ENCODE results near the gene RAPGEF2. TPM values are rescaled to one million over a fixed set of nuclear protein-coding genes. Genes with fewer than 3 reads are reported as not detected.
A peak's percentile ranks its signal among the peaks of the same experiment; 100 is the strongest.

Gene RAPGEF2
- total and polyA plus RNA-seq, 3 experiments from 2014 or later, result 1.0 to 34.3 (median 29.2) TPM

DNA sequence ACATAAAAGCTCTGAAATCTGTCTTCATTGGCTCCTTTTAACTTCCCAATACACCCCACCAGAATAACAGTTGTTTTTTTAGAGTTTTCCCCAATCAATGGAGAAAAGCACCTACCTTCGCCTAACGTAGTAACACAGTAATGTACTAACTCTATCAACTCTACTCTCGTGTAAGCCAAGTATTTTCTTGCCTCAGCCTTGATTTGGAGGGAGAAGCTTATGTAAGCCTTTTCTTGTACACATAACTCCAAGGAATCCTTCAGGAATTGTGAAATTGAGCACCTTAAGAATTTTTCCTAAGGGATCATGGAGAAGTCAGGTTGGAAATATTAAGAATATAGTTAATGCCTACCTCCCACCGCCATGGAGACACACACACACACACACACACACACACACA is 181.2 kb downstream of the RAPGEF2 start:
- Histone ChIP-seq H3K4me1 (ENCODE audit: insufficient read depth, low read length) (no peaks in the 10 kb centered on the region), H3K4me3 (ENCODE audit: low read length) (no peak overlapping the region), H3K27ac (ENCODE audit: low read depth, low read length) (no peak overlapping the region), H3K9me3 (ENCODE audit: low read length) (no peaks in the 10 kb centered on the region), H3K27me3 (ENCODE audit: insufficient read depth, low read length, poor library complexity, severe bottlenecking) (no peaks in the 10 kb centered on the region), H3K36me3 (ENCODE audit: insufficient read depth, low read length) (no peaks in the 10 kb centered on the region)
- DNase-seq, result no peak
- Mint-ChIP-seq H3K4me3 (no peak overlapping the region), H3K4me1 (no peaks in the 10 kb centered on the region), H3K27ac (no peak overlapping the region), H3K9me3 (no peaks in the 10 kb centered on the region), H3K27me3 (no peaks in the 10 kb centered on the region), H3K36me3 (peaks cover 3 to 15% (median 5%) of the 10 kb centered on the region in 3 donors)
- POLR2A ChIA-PET, result no interaction called here
- CTCF ChIA-PET, result no interaction called here

DNA sequence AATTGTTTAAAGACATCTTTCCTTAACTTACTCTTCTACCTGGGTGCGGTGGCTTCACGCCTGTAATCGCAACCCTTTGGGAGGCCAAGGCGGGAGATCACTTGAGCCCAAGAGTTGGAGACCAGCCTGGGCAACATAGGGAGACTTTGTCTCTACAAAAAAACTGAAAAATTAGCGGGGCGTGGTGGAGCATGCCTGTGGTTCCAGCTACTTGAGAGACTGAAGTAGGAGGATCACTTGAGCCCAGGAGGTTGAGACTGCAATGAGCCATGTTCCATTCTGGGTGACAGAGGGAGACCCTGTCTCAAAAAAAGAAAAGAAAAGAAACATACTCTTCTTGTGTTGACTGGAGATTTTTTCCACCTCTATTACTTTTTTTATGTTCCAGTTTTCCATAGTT is 181.9 kb downstream of the RAPGEF2 start:
- H3K36me3 Mint-ChIP-seq, result peaks cover 1 to 9% (median 4%) of the 10 kb centered on the region in 3 donors
- H3K27ac ChIP-seq (ENCODE audit: low read depth, low read length), result no peak overlapping the region
- H3K4me3 Mint-ChIP-seq, result no peak overlapping the region
- H3K27me3 ChIP-seq (ENCODE audit: insufficient read depth, low read length, poor library complexity, severe bottlenecking), result no peaks in the 10 kb centered on the region
- H3K4me3 ChIP-seq (ENCODE audit: low read length), result no peak overlapping the region
- no peaks in the 10 kb centered on the region for H3K4me1 Mint-ChIP-seq
- no peaks in the 10 kb centered on the region for H3K9me3 ChIP-seq (ENCODE audit: low read length)
- H3K4me1 ChIP-seq (ENCODE audit: insufficient read depth, low read length), result no peaks in the 10 kb centered on the region
- no peaks in the 10 kb centered on the region for H3K9me3 Mint-ChIP-seq
- ChIA-PET CTCF (no interaction called here), POLR2A (no interaction called here)
- no peak overlapping the region for H3K27ac Mint-ChIP-seq
- no peak for DNase-seq
- no peaks in the 10 kb centered on the region for H3K27me3 Mint-ChIP-seq
- H3K36me3 ChIP-seq (ENCODE audit: insufficient read depth, low read length), result no peaks in the 10 kb centered on the region

- Histone ChIP-seq H3K27ac (ENCODE audit: low read depth, low read length) (no peak overlapping the region), H3K36me3 (ENCODE audit: insufficient read depth, low read length) (no peaks in the 10 kb centered on the region), H3K27me3 (ENCODE audit: insufficient read depth, low read length, poor library complexity, severe bottlenecking) (no peaks in the 10 kb centered on the region), H3K9me3 (ENCODE audit: low read length) (no peaks in the 10 kb centered on the region), H3K4me1 (ENCODE audit: insufficient read depth, low read length) (no peaks in the 10 kb centered on the region), H3K4me3 (ENCODE audit: low read length) (no peak overlapping the region)
- no peak for DNase-seq
- Mint-ChIP-seq H3K27me3 (peaks cover 0 to 1% of the 10 kb centered on the region in 2 donors), H3K4me3 (no peak overlapping the region), H3K36me3 (peaks cover 0 to 6% (median 0%) of the 10 kb centered on the region in 3 donors), H3K4me1 (no peaks in the 10 kb centered on the region), H3K9me3 (no peaks in the 10 kb centered on the region), H3K27ac (no peak overlapping the region)
- ChIA-PET POLR2A (no interaction called here), CTCF (no interaction called here)
Observed at GRCh38 chr4:159287767-159288166, 184.9 kb downstream of the RAPGEF2 start.

- Histone ChIP-seq H3K27me3 (ENCODE audit: insufficient read depth, low read length, poor library complexity, severe bottlenecking) (no peaks in the 10 kb centered on the region), H3K4me1 (ENCODE audit: insufficient read depth, low read length) (no peaks in the 10 kb centered on the region), H3K36me3 (ENCODE audit: insufficient read depth, low read length) (no peaks in the 10 kb centered on the region), H3K4me3 (ENCODE audit: low read length) (no peak overlapping the region), H3K27ac (ENCODE audit: low read depth, low read length) (no peak overlapping the region), H3K9me3 (ENCODE audit: low read length) (no peaks in the 10 kb centered on the region)
- DNase-seq, result no peak
- Mint-ChIP-seq H3K4me1 (no peaks in the 10 kb centered on the region), H3K9me3 (no peaks in the 10 kb centered on the region), H3K36me3 (peaks cover 0 to 6% (median 0%) of the 10 kb centered on the region in 3 donors), H3K27ac (no peak overlapping the region), H3K4me3 (no peak overlapping the region), H3K27me3 (peaks cover 0 to 1% of the 10 kb centered on the region in 2 donors)
- POLR2A ChIA-PET, result no interaction called here
- CTCF ChIA-PET, result no interaction called here
Observed at GRCh38 chr4:159289682-159290081, 186.8 kb downstream of the RAPGEF2 start.

GRCh38 chr4:159290321-159291030 is 187.6 kb downstream of the RAPGEF2 start:
- ChIA-PET CTCF (no interaction called here), POLR2A (no interaction called here)
- DNase-seq, result no peak
- Histone ChIP-seq H3K27ac (ENCODE audit: low read depth, low read length) (no peak overlapping the region), H3K4me1 (ENCODE audit: insufficient read depth, low read length) (no peaks in the 10 kb centered on the region), H3K36me3 (ENCODE audit: insufficient read depth, low read length) (no peaks in the 10 kb centered on the region), H3K27me3 (ENCODE audit: insufficient read depth, low read length, poor library complexity, severe bottlenecking) (no peaks in the 10 kb centered on the region), H3K9me3 (ENCODE audit: low read length) (no peaks in the 10 kb centered on the region), H3K4me3 (ENCODE audit: low read length) (no peak overlapping the region)
- peaks cover 0 to 6% (median 0%) of the 10 kb centered on the region in 3 donors for H3K36me3 Mint-ChIP-seq
- H3K27ac Mint-ChIP-seq, result peak overlapping the region in 1 of 8 donors; percentile 7
- H3K9me3 Mint-ChIP-seq, result no peaks in the 10 kb centered on the region
- H3K4me3 Mint-ChIP-seq, result no peak overlapping the region
- H3K27me3 Mint-ChIP-seq, result peaks cover 0 to 1% of the 10 kb centered on the region in 2 donors
- no peaks in the 10 kb centered on the region for H3K4me1 Mint-ChIP-seq

DNA sequence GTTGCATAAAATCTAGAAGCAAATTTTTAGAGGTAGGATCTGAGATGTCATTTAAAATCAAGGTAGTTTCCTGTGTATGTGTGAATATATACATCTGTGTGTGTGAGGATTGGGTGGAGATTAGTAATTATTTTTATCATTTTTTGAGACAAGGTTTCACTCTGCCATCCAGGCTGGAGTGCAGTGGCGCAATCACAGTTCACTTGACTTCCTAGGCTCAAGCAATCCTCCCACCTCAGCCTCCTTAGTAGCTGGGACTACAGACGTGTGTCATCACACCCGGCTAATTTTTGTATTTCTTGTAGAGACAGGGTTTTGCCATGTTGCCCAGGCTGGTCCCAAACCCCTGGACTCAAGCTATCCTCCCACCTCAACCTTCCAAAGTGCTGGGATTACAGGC is 188.3 kb downstream of the RAPGEF2 start:
- Histone ChIP-seq H3K27ac (ENCODE audit: low read depth, low read length) (no peak overlapping the region), H3K36me3 (ENCODE audit: insufficient read depth, low read length) (no peaks in the 10 kb centered on the region), H3K4me1 (ENCODE audit: insufficient read depth, low read length) (no peaks in the 10 kb centered on the region), H3K27me3 (ENCODE audit: insufficient read depth, low read length, poor library complexity, severe bottlenecking) (no peaks in the 10 kb centered on the region), H3K4me3 (ENCODE audit: low read length) (no peak overlapping the region), H3K9me3 (ENCODE audit: low read length) (no peaks in the 10 kb centered on the region)
- peaks cover 0 to 1% of the 10 kb centered on the region in 2 donors for H3K27me3 Mint-ChIP-seq
- H3K4me3 Mint-ChIP-seq, result no peak overlapping the region
- no peak overlapping the region for H3K27ac Mint-ChIP-seq
- no peaks in the 10 kb centered on the region for H3K4me1 Mint-ChIP-seq
- H3K36me3 Mint-ChIP-seq, result peaks cover 0 to 6% (median 0%) of the 10 kb centered on the region in 3 donors
- ChIA-PET POLR2A (no interaction called here), CTCF (no interaction called here)
- no peak for DNase-seq
- H3K9me3 Mint-ChIP-seq, result no peaks in the 10 kb centered on the region

GRCh38 chr4:159292137-159292896 is 189.4 kb downstream of the RAPGEF2 start:
- ChIA-PET CTCF (no interaction called here), POLR2A (no interaction called here)
- peaks cover 0 to 1% of the 10 kb centered on the region in 2 donors for H3K27me3 Mint-ChIP-seq
- Histone ChIP-seq H3K4me1 (ENCODE audit: insufficient read depth, low read length) (no peaks in the 10 kb centered on the region), H3K36me3 (ENCODE audit: insufficient read depth, low read length) (no peaks in the 10 kb centered on the region), H3K4me3 (ENCODE audit: low read length) (no peak overlapping the region), H3K9me3 (ENCODE audit: low read length) (no peaks in the 10 kb centered on the region), H3K27ac (ENCODE audit: low read depth, low read length) (no peak overlapping the region), H3K27me3 (ENCODE audit: insufficient read depth, low read length, poor library complexity, severe bottlenecking) (no peaks in the 10 kb centered on the region)
- no peak for DNase-seq
- H3K4me3 Mint-ChIP-seq, result no peak overlapping the region
- H3K27ac Mint-ChIP-seq, result no peak overlapping the region
- H3K36me3 Mint-ChIP-seq, result peaks cover 0 to 6% (median 0%) of the 10 kb centered on the region in 3 donors
- no peaks in the 10 kb centered on the region for H3K4me1 Mint-ChIP-seq
- H3K9me3 Mint-ChIP-seq, result no peaks in the 10 kb centered on the region

DNA sequence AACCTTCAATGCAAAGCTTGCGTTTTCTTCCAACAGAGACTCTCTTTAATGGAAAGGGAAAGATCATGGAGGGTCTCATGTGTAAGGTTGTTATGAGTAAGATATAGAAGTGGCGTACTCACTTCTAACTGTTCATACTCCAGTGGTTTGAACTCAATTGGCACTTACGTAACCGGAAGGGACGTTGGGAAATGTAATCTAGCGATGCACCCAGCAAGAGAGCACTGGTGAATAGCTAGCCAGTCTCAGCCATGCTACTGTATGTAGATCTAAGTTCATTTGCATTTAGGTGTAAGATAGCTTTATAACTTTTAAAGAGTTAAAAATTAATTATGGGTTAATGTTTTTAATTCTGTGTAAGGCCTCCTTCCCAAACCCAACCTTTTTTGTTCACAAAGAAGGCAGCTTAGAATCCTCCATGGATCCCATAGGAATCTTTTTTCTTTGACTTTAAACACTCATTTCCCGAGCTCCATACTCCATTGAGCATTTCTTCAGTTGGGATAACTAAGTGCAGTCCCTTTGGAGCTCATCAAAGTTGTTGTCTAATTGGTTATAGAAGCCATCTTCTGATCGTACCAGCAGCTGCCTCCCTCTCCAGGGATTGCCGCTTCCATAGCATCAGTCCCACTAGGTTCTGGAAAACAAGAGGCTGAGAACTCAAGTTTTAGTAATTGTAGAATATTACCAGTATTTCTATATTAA is 191.1 kb downstream of the RAPGEF2 start:
- DNase-seq, result no peak

More for the DNA sequence above, 191.1 kb downstream of the RAPGEF2 start:
- Mint-ChIP-seq H3K36me3 (no peaks in the 10 kb centered on the region), H3K27me3 (peaks cover 0 to 1% of the 10 kb centered on the region in 2 donors), H3K27ac (no peak overlapping the region), H3K9me3 (no peaks in the 10 kb centered on the region), H3K4me1 (peaks cover 0 to 5% (median 0%) of the 10 kb centered on the region in 3 donors), H3K4me3 (no peak overlapping the region)
- Histone ChIP-seq H3K4me3 (ENCODE audit: low read length) (no peak overlapping the region), H3K36me3 (ENCODE audit: insufficient read depth, low read length) (no peaks in the 10 kb centered on the region), H3K4me1 (ENCODE audit: insufficient read depth, low read length) (no peaks in the 10 kb centered on the region), H3K9me3 (ENCODE audit: low read length) (no peaks in the 10 kb centered on the region), H3K27ac (ENCODE audit: low read depth, low read length) (no peak overlapping the region), H3K27me3 (ENCODE audit: insufficient read depth, low read length, poor library complexity, severe bottlenecking) (no peaks in the 10 kb centered on the region)
- POLR2A ChIA-PET, result no interaction called here
- CTCF ChIA-PET, result no interaction called here
